22Rv1 (cell line): Measurements from ENCODE around the gene TMEM17.
"Not testable (repeated sequence)": the region's sequence is repeated elsewhere in the genome, so short reads cannot be mapped to it uniquely, and the experiment has no call there.

Experiments used
- ZFX ChIP-seq: fragments of 450-650 bp; IDR thresholded peaks from 2 replicates; pipeline ENCODE4 v1.6.1; 2017; ENCODE audit warnings: antibody characterized with exemption, borderline replicate concordance
- TF ChIP-seq, protein P1 (sequence below): fragments of 450-650 bp; IDR thresholded peaks from 2 replicates; pipeline ENCODE4 v1.5.1; 2017; ENCODE audit warnings: mild to moderate bottlenecking

DNA sequence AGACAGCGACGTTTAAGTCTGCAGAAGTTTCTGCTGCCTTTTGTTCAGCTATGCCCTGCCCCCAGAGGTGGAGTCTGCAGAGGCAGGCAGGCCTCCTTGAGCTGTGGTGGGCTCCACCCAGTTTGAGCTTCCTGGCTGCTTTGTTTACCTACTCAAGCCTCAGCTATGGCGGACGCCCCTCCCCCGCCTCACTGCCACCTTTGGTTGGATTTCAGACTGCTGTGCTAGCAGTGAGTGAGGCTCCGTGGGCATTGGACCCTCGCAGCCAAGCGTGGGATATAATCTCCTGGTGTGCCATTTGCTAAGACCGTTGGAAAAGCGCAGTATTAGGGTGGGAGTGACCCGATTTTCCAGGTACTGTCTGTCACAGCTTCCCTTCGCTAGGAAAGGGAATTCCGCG, 15.1 kb upstream of the TMEM17 start:
- TF ChIP-seq, protein P1, sequence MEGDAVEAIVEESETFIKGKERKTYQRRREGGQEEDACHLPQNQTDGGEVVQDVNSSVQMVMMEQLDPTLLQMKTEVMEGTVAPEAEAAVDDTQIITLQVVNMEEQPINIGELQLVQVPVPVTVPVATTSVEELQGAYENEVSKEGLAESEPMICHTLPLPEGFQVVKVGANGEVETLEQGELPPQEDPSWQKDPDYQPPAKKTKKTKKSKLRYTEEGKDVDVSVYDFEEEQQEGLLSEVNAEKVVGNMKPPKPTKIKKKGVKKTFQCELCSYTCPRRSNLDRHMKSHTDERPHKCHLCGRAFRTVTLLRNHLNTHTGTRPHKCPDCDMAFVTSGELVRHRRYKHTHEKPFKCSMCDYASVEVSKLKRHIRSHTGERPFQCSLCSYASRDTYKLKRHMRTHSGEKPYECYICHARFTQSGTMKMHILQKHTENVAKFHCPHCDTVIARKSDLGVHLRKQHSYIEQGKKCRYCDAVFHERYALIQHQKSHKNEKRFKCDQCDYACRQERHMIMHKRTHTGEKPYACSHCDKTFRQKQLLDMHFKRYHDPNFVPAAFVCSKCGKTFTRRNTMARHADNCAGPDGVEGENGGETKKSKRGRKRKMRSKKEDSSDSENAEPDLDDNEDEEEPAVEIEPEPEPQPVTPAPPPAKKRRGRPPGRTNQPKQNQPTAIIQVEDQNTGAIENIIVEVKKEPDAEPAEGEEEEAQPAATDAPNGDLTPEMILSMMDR = not testable (repeated sequence)
- not testable (repeated sequence) for TF ChIP-seq ZFX
